GM12865 (cell line): ENCODE measurements around the gene SHD.

Source experiments
- DNase-seq: peaks from one replicate; pipeline ENCODE4 v3.0.0; 2010; ENCODE audit warnings: low read depth
- H3K4me3 ChIP-seq: 2 replicates; pipeline ENCODE4 v1.5.1; 2011; ENCODE audit warnings: mild to moderate bottlenecking, low read depth, low read length, control low read depth
- TF ChIP-seq, protein P1 (sequence below): IDR thresholded peaks from 2 replicates; pipeline ENCODE4 v1.5.1; 2011; ENCODE audit warnings: low read length, control low read depth, low read depth, inconsistent platforms; ENCODE audit not compliant: insufficient read depth; ENCODE audit errors: missing control alignments

The SHD gene

DNA sequence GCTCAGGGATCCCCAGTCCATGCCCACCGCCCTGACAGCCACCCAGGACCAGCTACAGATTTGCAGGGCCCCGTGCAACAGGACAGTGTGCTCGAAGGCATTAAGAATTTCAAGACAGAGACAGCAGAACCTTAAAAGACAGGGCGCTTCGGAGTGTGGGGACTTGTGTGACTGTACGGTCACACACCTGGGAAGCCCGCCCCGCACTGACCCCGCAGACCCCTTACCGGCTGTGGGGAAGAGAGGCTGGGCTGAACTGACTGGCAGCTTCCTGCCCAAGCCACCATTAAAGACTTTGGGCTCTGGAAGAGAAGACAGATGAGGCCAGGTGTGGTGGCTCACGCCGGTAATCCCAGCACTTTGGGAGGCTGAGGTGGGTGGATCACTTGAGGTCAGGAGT lies 45.2 kb downstream of the SHD start:
- DNase-seq: no peak
- H3K4me3 ChIP-seq: no peak overlapping the region
- TF ChIP-seq, protein P1, sequence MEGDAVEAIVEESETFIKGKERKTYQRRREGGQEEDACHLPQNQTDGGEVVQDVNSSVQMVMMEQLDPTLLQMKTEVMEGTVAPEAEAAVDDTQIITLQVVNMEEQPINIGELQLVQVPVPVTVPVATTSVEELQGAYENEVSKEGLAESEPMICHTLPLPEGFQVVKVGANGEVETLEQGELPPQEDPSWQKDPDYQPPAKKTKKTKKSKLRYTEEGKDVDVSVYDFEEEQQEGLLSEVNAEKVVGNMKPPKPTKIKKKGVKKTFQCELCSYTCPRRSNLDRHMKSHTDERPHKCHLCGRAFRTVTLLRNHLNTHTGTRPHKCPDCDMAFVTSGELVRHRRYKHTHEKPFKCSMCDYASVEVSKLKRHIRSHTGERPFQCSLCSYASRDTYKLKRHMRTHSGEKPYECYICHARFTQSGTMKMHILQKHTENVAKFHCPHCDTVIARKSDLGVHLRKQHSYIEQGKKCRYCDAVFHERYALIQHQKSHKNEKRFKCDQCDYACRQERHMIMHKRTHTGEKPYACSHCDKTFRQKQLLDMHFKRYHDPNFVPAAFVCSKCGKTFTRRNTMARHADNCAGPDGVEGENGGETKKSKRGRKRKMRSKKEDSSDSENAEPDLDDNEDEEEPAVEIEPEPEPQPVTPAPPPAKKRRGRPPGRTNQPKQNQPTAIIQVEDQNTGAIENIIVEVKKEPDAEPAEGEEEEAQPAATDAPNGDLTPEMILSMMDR: no peak

DNA sequence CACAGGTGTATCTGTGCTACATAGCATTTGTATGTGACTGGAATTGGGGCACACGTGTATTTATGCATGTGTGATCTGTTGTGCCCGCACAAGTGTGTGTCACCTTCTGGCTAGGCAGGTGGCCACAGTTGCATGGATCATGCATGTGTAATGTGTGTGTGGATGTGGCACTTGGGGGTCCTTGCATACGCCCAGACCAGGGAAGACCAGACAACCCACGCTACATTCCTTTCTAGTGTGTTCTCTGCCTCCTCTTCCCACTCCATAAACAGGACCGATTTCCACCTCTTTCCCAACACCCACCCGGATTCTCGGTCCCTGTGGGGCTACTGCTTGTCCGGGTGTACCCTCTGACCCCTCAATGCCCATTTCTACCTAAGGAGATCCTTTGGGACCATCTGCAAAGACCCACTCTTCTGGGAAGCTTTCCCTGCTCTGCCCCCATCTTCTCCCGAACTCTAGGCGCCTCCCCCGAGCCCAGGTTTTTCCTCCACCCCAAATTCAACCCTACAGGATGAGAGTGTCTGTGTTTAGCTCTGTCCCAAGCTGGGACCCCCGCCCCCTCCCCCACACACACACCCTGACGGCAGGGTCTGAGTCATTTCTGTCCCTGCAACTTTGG lies 47.3 kb downstream of the SHD start:
- no peak overlapping the region for H3K4me3 ChIP-seq

DNA sequence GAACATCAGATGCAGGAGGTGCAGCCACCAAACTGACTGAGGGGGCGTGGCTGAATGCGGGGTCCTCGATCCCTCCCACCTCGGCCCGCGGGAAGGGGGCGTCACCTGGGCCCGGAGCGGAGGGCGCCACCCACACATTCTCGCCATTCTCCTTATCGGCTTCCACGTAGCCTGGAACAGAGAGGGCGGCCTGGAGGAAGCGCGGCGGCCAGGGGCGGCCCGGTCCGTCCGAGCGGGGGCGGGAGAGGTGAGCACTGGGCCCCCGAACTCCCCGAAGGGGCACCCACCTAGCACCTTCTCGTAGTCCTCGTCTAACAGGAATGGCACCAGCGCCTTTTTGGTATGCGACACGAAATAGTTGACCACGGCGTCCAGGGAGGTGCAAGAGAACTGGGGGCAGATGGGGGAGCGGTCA lies 47.8 kb downstream of the SHD start:
- no peak for DNase-seq
- TF ChIP-seq, protein P1: no peak
- H3K4me3 ChIP-seq: no peak overlapping the region

More for the DNA sequence above, 47.3 kb downstream of the SHD start:
- DNase-seq: no peak
- TF ChIP-seq, protein P1: no peak

- TF ChIP-seq, protein P1: no peak
- peak; percentile 57 for DNase-seq
- H3K4me3 ChIP-seq: no peak overlapping the region
Observed at GRCh38 chr19:4327252-4327876, 48.3 kb downstream of the SHD start.

GRCh38 chr19:4327877-4328242 lies 48.8 kb downstream of the SHD start:
- TF ChIP-seq, protein P1: no peak
- no peak for DNase-seq
- H3K4me3 ChIP-seq: peak overlapping the region; percentile 3; the same call in 1 of the 2 replicates

- TF ChIP-seq, protein P1: no peak
- peak; percentile 96 for DNase-seq
- peak overlapping the region; percentile 45 for H3K4me3 ChIP-seq
Observed at GRCh38 chr19:4328243-4328990, 49.4 kb downstream of the SHD start.

- peak overlapping the region; percentile 45 for H3K4me3 ChIP-seq
Observed at GRCh38 chr19:4328991-4329681, 50.1 kb downstream of the SHD start.

More at GRCh38 chr19:4328991-4329681, 50.1 kb downstream of the SHD start:
- DNase-seq: peak; percentile 62
